Measurements from ENCODE around the gene GTF3C1.

GTF3C1 gene

DNA sequence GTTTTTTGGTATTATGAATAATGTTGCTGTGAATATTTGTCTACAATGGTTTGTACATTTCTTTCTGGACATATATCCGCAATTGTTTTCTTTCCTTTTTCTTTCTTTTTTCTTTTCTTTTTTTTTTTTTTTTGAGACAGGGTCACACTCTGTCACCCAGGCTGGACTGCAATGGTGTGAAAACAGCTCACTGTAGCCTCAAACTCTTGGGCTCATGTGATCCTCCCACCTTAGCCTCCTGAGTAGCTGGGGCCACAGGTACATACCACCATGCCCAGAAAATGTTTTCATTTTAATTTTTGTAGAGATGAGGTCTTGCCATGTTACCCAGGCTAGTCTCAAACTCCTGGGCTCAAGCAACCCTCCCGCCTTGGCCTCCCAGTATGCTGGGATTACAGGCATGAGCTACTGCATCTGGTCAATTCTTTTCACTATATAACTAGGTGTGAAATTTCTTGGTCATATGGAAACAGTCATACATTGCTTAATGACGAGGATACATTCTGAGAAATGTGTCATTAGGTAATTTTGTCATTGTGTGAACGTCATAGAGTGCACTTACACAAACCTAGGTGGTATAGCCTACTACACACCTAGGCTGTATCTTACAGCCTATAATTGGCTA lies 132.6 kb downstream of the GTF3C1 start:
- no peak for DNase-seq

- DNase-seq = no peak
Observed at GRCh38 chr16:27414788-27415431, 134.8 kb downstream of the GTF3C1 start.

GRCh38 chr16:27413956-27414355 lies 135.8 kb downstream of the GTF3C1 start:
- DNase-seq = no peak

DNA sequence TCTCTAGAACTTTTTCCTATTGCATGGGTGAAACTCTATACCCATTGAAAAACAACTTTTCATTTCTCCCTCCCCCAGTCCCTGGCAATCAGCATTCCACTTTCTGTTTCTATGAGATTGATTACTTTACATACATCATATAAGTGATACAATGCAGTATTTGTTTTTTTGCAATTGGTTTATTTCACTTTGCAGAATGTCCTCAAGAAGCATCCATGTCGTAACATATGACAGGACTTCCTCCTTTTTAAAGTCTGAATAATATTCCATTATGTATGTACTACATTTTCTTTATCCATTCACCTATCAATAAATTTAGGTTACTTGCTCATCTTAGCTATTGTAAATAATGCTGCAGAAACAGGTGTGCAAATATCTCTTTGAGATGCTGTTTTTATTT lies 139.0 kb downstream of the GTF3C1 start:
- DNase-seq = no peak

Data from NCI-H1048 (cell line).